Suppressor macrophage treated with lipopolysaccharide for 4 hours (primary cell): Measurements from ENCODE around the gene RTN4IP1.
"Not testable (repeated sequence)": the region's sequence is repeated elsewhere in the genome, so short reads cannot be mapped to it uniquely, and the experiment has no call there.

Experiments used
- DNase-seq: peaks from one replicate; pipeline ENCODE4 v3.0.0-alpha.2; 2020

Gene RTN4IP1

DNA sequence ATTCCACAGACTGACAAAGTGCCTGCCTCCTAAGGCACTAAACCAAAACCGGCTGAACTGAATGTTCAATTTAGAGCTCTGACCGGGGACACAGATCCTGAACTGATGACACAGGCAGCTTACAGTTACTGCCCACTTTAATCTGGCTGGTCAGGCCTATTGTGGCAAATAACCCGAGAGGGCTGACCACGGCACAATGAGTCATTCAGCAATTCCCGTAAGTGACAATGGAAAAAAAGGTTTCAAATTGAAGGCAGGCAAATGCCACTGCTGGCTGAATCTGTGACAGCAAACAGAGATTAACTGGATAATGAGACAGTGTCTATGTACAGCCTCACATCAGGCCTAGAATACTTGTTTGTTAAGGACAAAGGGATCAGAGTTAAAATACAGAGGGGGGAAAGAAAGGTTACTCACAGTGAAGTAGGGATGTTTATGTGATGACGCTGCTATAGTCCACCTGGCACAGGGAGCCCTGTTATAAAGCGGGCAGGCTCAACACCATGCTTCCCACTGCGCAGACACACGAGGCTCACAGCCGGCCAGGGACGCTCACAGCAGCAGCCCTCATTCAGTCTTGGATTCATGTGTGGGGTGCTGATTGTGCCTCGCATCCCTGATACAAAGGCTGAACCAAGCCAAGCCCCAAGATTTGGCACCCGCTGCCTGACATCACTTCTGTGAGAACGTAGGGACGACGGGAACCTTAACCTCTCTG, 54.4 kb downstream of the RTN4IP1 start:
- peak; percentile 94 for DNase-seq

GRCh38 chr6:106572875-106573585, 56.3 kb downstream of the RTN4IP1 start:
- DNase-seq = peak; percentile 79

DNA sequence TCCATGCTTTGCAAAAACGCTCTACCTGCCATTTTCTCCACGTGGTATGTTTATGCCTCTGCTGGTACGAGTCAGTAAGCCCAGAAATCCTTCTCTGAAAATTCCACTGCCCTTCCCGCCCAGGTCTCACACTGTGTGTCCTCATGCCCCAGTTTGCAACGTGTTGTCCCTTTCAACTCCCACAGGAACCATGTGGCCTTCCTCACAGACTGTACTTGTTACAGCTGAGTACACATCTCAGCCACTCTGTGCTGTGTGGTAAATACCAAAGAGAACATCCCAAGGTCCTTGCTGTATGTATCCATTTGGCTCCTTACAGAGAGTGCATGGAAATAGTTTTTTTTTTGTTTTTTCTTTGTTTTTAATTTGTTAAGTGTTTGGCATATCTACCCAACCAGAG, 56.9 kb downstream of the RTN4IP1 start:
- no peak for DNase-seq

- DNase-seq = peak; percentile 23
Measured at GRCh38 chr6:106569428-106569827, 59.9 kb downstream of the RTN4IP1 start.

DNA sequence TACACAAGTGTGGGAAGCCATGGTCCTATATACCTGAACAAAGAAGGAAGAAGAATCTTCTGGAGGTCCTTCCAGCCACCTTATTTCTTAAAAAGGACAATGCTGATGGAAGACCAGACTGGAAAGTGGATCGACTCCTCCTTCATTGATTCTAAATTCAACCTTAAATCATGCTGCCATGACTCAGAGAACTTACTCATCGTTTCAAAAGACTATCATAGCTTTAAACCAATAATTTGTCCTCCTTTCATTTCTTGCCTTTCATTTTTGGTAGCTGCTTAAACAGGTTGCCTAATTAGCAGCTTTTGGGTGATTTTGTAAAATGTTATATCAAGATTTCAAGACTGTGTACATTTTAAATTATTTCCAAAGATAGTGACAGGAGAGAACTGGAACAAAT, 60.8 kb downstream of the RTN4IP1 start:
- DNase-seq = peak; percentile 53

DNA sequence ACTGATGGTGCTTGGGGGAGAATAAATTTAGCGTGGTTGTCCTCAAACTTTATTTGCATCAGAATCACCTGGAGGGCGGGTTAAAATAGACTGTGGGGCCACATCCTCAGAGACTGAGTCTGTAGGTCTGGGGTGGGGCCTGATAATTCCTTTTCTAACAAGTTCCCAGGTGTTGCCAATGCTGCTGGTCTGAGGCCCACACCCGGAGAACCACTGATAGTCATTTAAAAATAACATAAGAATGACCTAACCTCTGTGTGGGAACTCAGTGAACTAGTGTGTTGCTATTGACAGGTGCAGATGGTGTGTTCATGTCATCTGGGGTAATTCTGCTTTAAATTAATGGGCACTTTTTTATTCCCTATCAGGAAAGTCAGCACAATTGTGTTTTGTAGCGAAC, 64.8 kb downstream of the RTN4IP1 start:
- DNase-seq = no peak

GRCh38 chr6:106563614-106564013, 65.7 kb downstream of the RTN4IP1 start:
- DNase-seq = no peak

GRCh38 chr6:106561686-106562405, 67.5 kb downstream of the RTN4IP1 start:
- peak; percentile 72 for DNase-seq

DNA sequence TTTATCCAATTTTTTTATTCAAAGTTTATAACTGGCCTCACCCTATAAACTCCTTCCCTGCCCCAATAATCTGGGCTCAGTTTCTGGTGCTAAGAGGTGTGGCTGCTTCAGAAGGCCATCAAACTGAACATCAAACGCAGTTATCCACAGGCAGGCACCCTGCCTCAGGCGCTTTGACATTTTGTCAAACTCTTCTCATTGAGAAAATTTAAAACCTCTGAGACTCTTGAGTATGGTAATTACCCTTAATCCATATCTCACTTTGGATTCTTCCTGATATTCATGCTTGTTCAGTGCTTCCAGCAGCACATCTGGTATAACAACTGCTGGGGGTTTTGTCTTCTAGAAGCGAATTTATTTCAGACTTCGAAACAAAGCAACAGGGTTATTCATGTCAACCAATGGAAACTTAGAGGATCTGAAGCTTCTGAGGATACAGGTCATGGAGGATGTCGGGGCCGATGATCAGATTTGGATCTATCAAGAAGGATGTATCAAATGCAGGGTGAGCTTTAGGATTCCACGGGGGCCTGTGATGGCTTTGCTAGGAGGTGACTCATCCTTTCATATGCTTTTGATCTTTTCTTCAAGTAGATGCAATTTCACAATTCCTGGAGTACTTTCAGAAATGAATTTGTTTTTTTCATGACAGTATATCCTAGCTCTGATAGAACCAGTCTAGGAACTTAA, 68.2 kb downstream of the RTN4IP1 start:
- peak; percentile 63 for DNase-seq

DNA sequence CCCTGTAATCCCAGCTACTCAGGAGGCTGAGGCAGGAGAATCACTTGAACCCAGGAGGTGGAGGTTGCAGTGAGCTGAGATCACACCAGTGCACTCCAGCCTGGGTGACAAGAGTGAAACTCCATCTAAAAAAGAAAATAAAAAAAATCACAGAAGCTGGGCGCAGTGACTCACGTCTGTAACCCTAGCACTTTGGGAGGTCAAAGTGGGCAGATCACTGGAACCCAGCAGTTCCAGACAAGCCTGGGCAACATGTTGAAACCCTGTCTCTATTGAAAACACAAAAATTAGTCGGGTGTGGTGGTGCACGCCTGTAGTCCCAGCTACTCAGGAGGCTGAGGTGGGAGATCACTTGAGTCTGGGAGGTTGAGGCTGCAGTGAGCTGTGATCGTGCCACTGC, 69.6 kb downstream of the RTN4IP1 start:
- peak; percentile 34 for DNase-seq

- DNase-seq = no peak
Measured at GRCh38 chr6:106558364-106558763, 70.9 kb downstream of the RTN4IP1 start.

- peak; percentile 77 for DNase-seq
Measured at GRCh38 chr6:106557837-106558236, 71.5 kb downstream of the RTN4IP1 start.

- peak; percentile 53 for DNase-seq
Measured at GRCh38 chr6:106556368-106556960, 72.8 kb downstream of the RTN4IP1 start.

DNA sequence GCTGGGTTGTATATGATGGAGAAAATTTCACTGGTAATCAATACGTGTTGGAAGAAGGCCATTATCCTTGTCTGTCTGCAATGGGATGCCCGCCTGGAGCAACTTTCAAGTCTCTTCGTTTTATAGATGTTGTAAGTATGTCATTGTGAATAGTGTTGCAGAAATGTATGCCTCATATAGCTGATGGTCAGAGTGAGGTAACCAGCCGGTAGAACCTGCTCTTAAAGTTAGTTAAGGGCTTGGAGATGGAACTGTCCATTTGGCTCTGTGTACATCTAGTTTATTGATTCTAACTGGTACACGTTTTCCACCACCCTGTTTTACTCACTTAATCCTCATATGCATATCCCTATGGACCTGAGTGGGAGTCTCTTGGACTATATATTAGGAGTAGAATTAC, 73.5 kb downstream of the RTN4IP1 start:
- no peak for DNase-seq

DNA sequence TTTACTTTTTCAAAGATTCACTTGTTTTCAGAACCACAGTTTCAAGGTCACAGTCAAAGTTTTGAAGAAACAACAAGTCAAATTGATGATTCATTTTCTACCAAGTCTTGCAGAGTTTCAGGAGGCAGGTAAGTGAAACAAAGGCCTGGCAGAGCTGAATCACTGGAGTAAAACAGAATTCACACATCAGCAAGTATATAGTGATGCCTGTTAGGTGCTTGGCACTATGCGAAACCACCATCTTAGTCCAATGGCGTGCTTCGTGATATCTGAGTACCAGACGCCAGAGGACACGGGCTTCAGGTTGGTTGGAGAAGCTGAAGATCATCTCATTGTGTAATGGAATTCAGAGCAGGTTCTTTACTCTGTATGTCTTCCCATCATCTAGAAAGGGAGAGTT, 75.9 kb downstream of the RTN4IP1 start:
- no peak for DNase-seq

GRCh38 chr6:106551155-106551554, 78.1 kb downstream of the RTN4IP1 start:
- no peak for DNase-seq

- DNase-seq = no peak
Measured at GRCh38 chr6:106549521-106549920, 79.8 kb downstream of the RTN4IP1 start.

GRCh38 chr6:106548926-106549455, 80.3 kb downstream of the RTN4IP1 start:
- not testable (repeated sequence) for DNase-seq

GRCh38 chr6:106547601-106548453, 81.5 kb downstream of the RTN4IP1 start:
- DNase-seq = peak; percentile 68

DNA sequence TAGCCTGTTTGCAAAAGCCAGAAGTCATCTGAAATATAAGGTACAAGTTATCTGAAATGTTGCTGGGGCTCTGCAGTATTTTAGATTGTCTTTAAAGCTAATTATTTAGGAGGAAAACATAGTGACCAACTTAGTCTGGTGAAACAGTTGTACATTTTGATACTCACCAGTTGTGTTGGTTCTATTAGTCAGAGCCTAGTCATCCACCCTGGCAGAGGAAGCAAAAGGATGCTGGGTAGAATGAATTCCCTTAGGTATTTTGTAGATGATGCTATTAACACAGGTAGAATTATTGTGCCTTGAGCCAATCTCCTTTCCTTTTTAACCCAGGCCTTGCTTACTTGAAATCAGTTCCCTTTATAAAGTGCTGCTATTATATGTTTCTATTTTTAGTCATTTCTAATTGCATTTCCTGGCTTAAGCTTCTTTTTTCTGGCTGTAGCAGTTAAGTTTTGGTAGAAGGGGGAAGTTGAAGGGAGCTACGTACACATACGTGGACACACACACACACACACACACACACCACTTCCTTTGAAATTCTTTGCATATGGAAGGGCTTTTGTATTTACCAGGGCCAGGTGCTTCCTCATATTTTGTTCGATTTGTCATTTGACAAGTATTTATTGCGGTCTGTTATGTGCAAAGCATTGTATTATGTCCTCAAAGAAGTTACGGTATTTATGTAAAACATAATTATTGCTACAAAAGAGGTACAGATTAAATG, 82.4 kb downstream of the RTN4IP1 start:
- peak; percentile 63 for DNase-seq

- DNase-seq = peak; percentile 15
Measured at GRCh38 chr6:106546261-106546690, 83.0 kb downstream of the RTN4IP1 start.
